HG03558 (cell line): ENCODE data around the gene MYH7B.

Source experiments
- ATAC-seq: cut with Tn5 transposase; IDR thresholded peaks from one replicate; pipeline ENCODE4 v1.9.1; 2021; ENCODE audit warnings: moderate number of reproducible peaks; ENCODE audit not compliant: unreplicated experiment; ENCODE audit errors: extremely low read depth

Gene MYH7B

GRCh38 chr20:34943808-34944567 lies 11.7 kb upstream of the MYH7B start:
- no peak for ATAC-seq

GRCh38 chr20:34945315-34946077 lies 10.2 kb upstream of the MYH7B start:
- no peak for ATAC-seq

GRCh38 chr20:34946661-34947060 lies 9.0 kb upstream of the MYH7B start:
- no peak for ATAC-seq

GRCh38 chr20:34947336-34947735 lies 8.3 kb upstream of the MYH7B start:
- ATAC-seq = no peak

GRCh38 chr20:34948030-34948429 lies 7.6 kb upstream of the MYH7B start:
- no peak for ATAC-seq

- ATAC-seq = no peak
Observed at GRCh38 chr20:34949120-34949519, 6.5 kb upstream of the MYH7B start.

GRCh38 chr20:34951252-34951651 lies 4.4 kb upstream of the MYH7B start:
- no peak for ATAC-seq

GRCh38 chr20:34951652-34952051 lies 4.0 kb upstream of the MYH7B start:
- no peak for ATAC-seq

GRCh38 chr20:34952671-34953070 lies 3.0 kb upstream of the MYH7B start:
- ATAC-seq = no peak

GRCh38 chr20:34953960-34954359 lies 1.7 kb upstream of the MYH7B start:
- ATAC-seq = no peak

- ATAC-seq = no peak
Observed at GRCh38 chr20:34954904-34955230, 801 bp upstream of the MYH7B start.

- no peak for ATAC-seq
Observed at GRCh38 chr20:34956041-34956458, 382 bp downstream of the MYH7B start.

GRCh38 chr20:34956751-34957472 lies 1.2 kb downstream of the MYH7B start:
- no peak for ATAC-seq

GRCh38 chr20:34964486-34964885 lies 8.8 kb downstream of the MYH7B start:
- no peak for ATAC-seq

GRCh38 chr20:34965051-34965450 lies 9.4 kb downstream of the MYH7B start:
- no peak for ATAC-seq

- no peak for ATAC-seq
Observed at GRCh38 chr20:34967421-34967820, 11.8 kb downstream of the MYH7B start.

GRCh38 chr20:34968042-34968775 lies 12.5 kb downstream of the MYH7B start:
- ATAC-seq = no peak

GRCh38 chr20:34970193-34970840 lies 14.6 kb downstream of the MYH7B start:
- ATAC-seq = no peak

- no peak for ATAC-seq
Observed at GRCh38 chr20:34970846-34971560, 15.3 kb downstream of the MYH7B start.
